B cell (primary cell): ENCODE measurements around the gene PRODH2.

Source experiments
- EZH2 ChIP-seq: IDR thresholded peaks from 2 replicates; pipeline ENCODE4 v1.6.1; 2012; ENCODE audit warnings: borderline replicate concordance, low read depth, mild to moderate bottlenecking, moderate library complexity, low read length; ENCODE audit not compliant: insufficient read depth, poor library complexity, severe bottlenecking
- TF ChIP-seq, protein P1 (sequence below): fragments of 200-600 bp; IDR thresholded peaks from one replicate; pipeline ENCODE4 v1.8.0; 2022; ENCODE audit warnings: antibody characterized with exemption, mild to moderate bottlenecking

DNA sequence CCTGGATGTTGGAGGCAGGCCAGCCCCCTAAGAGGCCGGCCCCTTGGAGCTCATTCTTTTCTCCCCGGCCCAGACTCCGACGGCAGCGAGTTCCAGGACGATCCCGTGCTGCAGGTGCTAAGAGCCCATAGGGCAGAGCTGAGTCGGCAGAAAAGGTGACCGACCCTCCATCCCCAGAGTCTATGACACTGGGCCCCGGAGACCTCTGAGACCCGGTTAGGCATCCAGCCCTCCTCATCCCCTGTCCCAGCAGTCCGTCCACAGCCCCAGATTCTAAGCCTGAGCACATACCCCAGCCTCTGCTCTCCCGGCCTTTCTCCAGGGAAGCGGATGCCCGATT lies 44.6 kb downstream of the PRODH2 start:
- TF ChIP-seq, protein P1, sequence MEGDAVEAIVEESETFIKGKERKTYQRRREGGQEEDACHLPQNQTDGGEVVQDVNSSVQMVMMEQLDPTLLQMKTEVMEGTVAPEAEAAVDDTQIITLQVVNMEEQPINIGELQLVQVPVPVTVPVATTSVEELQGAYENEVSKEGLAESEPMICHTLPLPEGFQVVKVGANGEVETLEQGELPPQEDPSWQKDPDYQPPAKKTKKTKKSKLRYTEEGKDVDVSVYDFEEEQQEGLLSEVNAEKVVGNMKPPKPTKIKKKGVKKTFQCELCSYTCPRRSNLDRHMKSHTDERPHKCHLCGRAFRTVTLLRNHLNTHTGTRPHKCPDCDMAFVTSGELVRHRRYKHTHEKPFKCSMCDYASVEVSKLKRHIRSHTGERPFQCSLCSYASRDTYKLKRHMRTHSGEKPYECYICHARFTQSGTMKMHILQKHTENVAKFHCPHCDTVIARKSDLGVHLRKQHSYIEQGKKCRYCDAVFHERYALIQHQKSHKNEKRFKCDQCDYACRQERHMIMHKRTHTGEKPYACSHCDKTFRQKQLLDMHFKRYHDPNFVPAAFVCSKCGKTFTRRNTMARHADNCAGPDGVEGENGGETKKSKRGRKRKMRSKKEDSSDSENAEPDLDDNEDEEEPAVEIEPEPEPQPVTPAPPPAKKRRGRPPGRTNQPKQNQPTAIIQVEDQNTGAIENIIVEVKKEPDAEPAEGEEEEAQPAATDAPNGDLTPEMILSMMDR: no peak
- TF ChIP-seq EZH2: no peak
